OCI-LY3 (cell line): ENCODE data around the gene KRTAP2-2.

Source experiments
- EZH2phosphoT487 ChIP-seq: fragments of 200-600 bp; shearing (Covaris generic); IDR thresholded peaks from 2 replicates; pipeline ENCODE4 v1.6.1; 2018; ENCODE audit warnings: antibody characterized with exemption, mixed run types, low read depth
- TF ChIP-seq, protein P1 (sequence below): fragments of 200-600, 300-600 bp; sonication (generic); IDR thresholded peaks from 2 replicates; pipeline ENCODE4 v1.5.1; 2014; ENCODE audit warnings: antibody characterized with exemption, low read length, low read depth

DNA sequence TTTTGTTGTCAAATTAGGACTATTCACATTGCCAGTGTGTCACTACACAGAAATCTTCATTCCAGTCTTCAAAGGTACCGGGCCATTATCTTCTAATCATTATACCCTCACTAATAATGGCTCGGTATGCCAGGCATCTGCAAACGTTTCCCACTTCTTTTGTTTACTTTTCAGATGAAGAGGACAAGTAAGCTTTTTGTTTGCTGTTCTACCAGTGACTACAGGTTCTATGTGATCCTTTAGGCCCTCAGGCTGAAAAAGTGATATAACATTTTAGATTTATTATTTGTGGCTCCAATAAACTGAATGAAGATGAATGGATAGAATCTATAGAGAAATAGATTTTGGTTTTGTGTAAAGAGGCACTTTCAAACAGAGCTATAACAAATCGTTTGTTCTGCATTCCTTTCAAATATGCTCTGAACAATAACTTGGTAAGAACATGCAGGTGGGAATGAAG, 45.7 kb downstream of the KRTAP2-2 start:
- TF ChIP-seq, protein P1, sequence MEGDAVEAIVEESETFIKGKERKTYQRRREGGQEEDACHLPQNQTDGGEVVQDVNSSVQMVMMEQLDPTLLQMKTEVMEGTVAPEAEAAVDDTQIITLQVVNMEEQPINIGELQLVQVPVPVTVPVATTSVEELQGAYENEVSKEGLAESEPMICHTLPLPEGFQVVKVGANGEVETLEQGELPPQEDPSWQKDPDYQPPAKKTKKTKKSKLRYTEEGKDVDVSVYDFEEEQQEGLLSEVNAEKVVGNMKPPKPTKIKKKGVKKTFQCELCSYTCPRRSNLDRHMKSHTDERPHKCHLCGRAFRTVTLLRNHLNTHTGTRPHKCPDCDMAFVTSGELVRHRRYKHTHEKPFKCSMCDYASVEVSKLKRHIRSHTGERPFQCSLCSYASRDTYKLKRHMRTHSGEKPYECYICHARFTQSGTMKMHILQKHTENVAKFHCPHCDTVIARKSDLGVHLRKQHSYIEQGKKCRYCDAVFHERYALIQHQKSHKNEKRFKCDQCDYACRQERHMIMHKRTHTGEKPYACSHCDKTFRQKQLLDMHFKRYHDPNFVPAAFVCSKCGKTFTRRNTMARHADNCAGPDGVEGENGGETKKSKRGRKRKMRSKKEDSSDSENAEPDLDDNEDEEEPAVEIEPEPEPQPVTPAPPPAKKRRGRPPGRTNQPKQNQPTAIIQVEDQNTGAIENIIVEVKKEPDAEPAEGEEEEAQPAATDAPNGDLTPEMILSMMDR: no peak
- no peak for TF ChIP-seq EZH2phosphoT487
